ENCODE measurements around the gene VPS36.
"Not testable (repeated sequence)": the region's sequence is repeated elsewhere in the genome, so short reads cannot be mapped to it uniquely, and the experiment has no call there.

Gene VPS36

DNA sequence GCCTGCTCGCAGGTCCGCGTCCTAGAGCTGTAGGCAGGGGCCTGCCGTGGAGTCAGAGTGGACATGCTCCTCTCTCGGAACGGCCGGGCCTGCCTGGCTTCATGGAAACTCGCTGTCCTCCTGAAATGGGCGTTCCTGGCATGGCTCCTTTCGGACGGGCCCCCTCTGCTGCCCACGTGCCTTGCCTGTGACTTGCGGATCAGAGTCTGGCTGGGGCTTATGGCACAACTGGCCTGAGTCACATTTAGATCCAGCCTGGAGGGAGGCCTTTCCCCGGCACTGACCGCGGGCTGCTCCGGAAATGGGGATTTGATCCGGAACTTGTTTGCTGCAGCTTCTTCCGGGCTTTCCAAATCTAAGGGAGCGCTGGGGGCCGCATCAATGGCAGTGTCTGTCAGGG, 72.5 kb downstream of the VPS36 start:
- DNase-seq (ENCODE audit: low spot score): no peak

DNA sequence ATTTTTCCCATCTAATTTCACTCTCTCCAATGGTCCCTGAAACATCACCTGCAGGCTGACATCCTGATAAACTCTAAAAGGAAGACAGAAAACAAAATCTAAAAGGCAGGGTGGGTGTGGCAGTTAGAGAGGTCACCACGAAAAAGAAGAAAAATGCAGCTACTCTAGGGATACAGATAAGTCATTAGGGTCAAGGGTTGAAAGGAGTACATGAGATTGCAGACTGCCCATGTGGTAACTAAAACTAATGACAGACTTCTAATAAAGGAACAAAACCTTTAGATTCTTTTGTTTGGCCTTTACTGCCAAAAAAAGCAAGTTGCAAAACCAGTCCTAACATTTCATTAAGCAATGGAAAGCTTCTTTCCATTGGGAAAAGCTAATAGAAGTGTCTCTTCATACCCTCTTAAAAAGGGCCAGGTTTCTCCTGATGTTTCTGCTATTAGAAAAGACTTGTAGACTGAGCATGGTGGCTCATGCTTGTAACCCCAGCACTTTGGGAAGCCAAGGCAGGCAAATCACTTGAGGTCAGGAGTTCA, 75.5 kb downstream of the VPS36 start:
- no peak for DNase-seq (ENCODE audit: low spot score)

GRCh38 chr13:52374389-52374788, 76.0 kb downstream of the VPS36 start:
- DNase-seq (ENCODE audit: low spot score): no peak

DNA sequence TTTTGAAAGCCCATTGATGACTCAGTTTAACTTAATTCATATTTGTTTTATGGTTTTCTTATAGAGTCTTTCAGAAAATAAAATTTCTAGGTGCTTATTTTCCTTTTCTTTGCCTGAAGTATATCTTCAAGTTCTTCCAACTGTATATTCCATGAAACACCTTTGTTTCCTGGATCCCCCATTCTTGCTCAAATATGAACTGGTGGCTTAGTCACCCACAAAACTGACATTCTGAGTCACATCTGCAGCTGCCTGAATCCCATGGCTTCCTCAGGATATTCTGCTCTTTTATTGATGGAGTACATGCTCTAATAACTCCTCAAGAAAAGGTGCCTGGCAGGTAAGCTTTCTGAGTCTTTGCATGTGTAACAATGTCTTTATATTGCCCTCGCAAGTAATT, 77.2 kb downstream of the VPS36 start:
- DNase-seq (ENCODE audit: low spot score): not testable (repeated sequence)

GRCh38 chr13:52371736-52372247, 78.6 kb downstream of the VPS36 start:
- no peak for DNase-seq (ENCODE audit: low spot score)

- no peak for DNase-seq (ENCODE audit: low spot score)
Observed at GRCh38 chr13:52366291-52366690, 84.1 kb downstream of the VPS36 start.

All from ecto neural progenitor cell (in vitro differentiated cells).